BE2C (cell line): ENCODE measurements around the gene PEAK3.
A peak's percentile ranks its signal among the peaks of the same experiment; 100 is the strongest.

ENCODE experiments used
- DNase-seq: peaks from one replicate; pipeline ENCODE4 v3.0.0-alpha.2; 2020
- H3K27me3 ChIP-seq: fragments of 250-450 bp; sonication (Bioruptor Pico); 2 replicates; pipeline ENCODE4 v1.5.1; 2020; ENCODE audit warnings: mild to moderate bottlenecking
- H3K36me3 ChIP-seq: fragments of 250-450 bp; sonication (Bioruptor Pico); 2 replicates; pipeline ENCODE4 v1.5.1; 2020; ENCODE audit warnings: mild to moderate bottlenecking
- H3K4me1 ChIP-seq: fragments of 250-450 bp; sonication (Bioruptor Pico); 2 replicates; pipeline ENCODE4 v1.5.1; 2020
- H3K4me3 ChIP-seq: 2 replicates; pipeline ENCODE4 v1.5.1; 2011; ENCODE audit warnings: low read depth, low read length
- H3K9me3 ChIP-seq: fragments of 250-450 bp; sonication (Bioruptor Pico); 2 replicates; pipeline ENCODE4 v1.5.1; 2020
- CTCF ChIP-seq: IDR thresholded peaks from 2 replicates; pipeline ENCODE4 v1.5.1; 2012; ENCODE audit warnings: mild to moderate bottlenecking, low read depth, low read length

Gene PEAK3

GRCh38 chr19:2274931-2275535, 6.9 kb downstream of the PEAK3 start:
- Histone ChIP-seq H3K27me3 (no peaks in the 10 kb centered on the region), H3K36me3 (peaks cover 35% of the 10 kb centered on the region), H3K9me3 (no peaks in the 10 kb centered on the region), H3K4me1 (peaks cover 7% of the 10 kb centered on the region), H3K4me3 (no peak overlapping the region)
- peak; percentile 87 for DNase-seq
- TF ChIP-seq CTCF, result peak; percentile 85

- peaks cover 7% of the 10 kb centered on the region for H3K4me1 ChIP-seq
- 0 out of 2 replicates have a peak overlapping the region, but pooled peaks have one; percentile 19 for H3K4me3 ChIP-seq
- H3K36me3 ChIP-seq, result peaks cover 39% of the 10 kb centered on the region
- H3K9me3 ChIP-seq, result no peaks in the 10 kb centered on the region
- no peaks in the 10 kb centered on the region for H3K27me3 ChIP-seq
- TF ChIP-seq CTCF, result no peak
- DNase-seq, result no peak
Measured at GRCh38 chr19:2274185-2274711, 7.7 kb downstream of the PEAK3 start.

GRCh38 chr19:2273356-2274184, 8.4 kb downstream of the PEAK3 start:
- H3K36me3 ChIP-seq, result peaks cover 39% of the 10 kb centered on the region
- DNase-seq, result peak; percentile 96
- no peaks in the 10 kb centered on the region for H3K27me3 ChIP-seq
- no peaks in the 10 kb centered on the region for H3K9me3 ChIP-seq
- peak; percentile 88 for TF ChIP-seq CTCF
- peak overlapping the region; percentile 45 for H3K4me3 ChIP-seq
- H3K4me1 ChIP-seq, result peaks cover 10% of the 10 kb centered on the region

- H3K9me3 ChIP-seq, result no peaks in the 10 kb centered on the region
- peaks cover 15% of the 10 kb centered on the region for H3K4me1 ChIP-seq
- H3K27me3 ChIP-seq, result no peaks in the 10 kb centered on the region
- no peak for TF ChIP-seq CTCF
- peaks cover 39% of the 10 kb centered on the region for H3K36me3 ChIP-seq
- peak overlapping the region; percentile 97 for H3K4me3 ChIP-seq
- DNase-seq, result peak; percentile 46
Measured at GRCh38 chr19:2271234-2272103, 10.5 kb downstream of the PEAK3 start.

- Histone ChIP-seq H3K27me3 (no peaks in the 10 kb centered on the region), H3K4me1 (peaks cover 18% of the 10 kb centered on the region), H3K36me3 (peaks cover 39% of the 10 kb centered on the region), H3K4me3 (peak overlapping the region; percentile 97), H3K9me3 (no peaks in the 10 kb centered on the region)
- TF ChIP-seq CTCF, result no peak
- peak; percentile 78 for DNase-seq
Measured at GRCh38 chr19:2270423-2271233, 11.3 kb downstream of the PEAK3 start.
